Coronary artery (tissue), 2 donors: ENCODE measurements around the gene TLE7.

Source experiments
- DNase-seq: peaks from one replicate; pipeline ENCODE4 v3.0.0-alpha.2; 2017; ENCODE audit warnings: low spot score
- H3K27ac ChIP-seq, 2 donors: fragments of 200-600 bp; sonication (generic); one replicate each; pipeline ENCODE4 v1.5.1; 2016 to 2019
- H3K4me3 ChIP-seq: fragments of 200-600 bp; sonication (generic); 2 replicates; pipeline ENCODE4 v1.5.1; 2016; ENCODE audit warnings: mild to moderate bottlenecking, moderate library complexity
- TF ChIP-seq, protein P1 (sequence below): fragments of 200-600 bp; sonication (generic); IDR thresholded peaks from one replicate; pipeline ENCODE4 v1.5.1; 2019; ENCODE audit warnings: antibody characterized with exemption

Gene TLE7

DNA sequence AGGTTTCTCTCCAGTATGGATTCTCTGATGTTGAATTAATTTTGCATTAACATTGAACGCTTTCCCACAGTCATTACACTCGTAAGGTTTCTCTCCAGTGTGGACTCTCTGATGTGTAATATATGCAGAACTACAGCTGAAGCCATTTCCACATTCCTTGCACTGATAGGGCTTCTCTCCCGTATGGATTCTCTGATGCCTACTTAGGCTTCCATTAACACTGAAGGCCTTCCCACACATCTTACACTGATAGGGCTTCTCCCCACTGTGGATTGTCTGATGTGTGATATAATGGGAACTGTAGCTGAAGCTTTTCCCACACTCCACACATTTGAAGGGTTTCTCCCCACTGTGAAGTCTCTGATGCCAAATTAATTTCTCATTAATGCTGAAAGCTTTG is 7.2 kb upstream of the TLE7 start:
- DNase-seq = no peak
- H3K4me3 ChIP-seq = peak overlapping the region; percentile 11

DNA sequence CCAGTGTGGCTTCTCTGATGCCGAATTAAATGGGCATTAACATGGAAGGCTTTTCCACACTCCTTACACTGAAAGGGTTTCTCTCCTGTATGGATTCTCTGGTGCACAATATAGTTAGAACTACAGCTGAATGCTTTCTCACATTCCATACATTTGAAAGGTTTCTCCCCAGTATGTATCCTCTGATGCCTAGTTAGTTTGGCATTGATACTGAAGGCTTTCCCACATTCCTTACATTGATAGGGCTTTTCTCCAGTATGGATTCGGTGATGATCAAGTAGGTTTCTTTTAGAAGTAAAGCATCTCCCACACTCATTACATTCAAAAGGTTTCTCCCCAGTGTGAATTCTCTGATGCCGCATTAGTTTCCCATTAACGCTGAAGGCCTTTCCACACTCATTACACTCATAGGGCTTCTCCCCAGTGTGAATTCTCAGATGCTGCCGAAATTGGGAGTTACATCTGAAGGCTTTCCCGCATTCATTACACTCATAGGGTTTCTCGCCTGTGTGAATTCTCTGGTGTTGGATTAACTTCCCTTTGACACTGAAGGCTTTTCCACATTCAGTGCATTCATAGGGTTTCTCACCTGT is 6.5 kb upstream of the TLE7 start:
- Histone ChIP-seq H3K4me3 (peak overlapping the region; percentile 11), H3K27ac (no peak overlapping the region)
- TF ChIP-seq, protein P1, sequence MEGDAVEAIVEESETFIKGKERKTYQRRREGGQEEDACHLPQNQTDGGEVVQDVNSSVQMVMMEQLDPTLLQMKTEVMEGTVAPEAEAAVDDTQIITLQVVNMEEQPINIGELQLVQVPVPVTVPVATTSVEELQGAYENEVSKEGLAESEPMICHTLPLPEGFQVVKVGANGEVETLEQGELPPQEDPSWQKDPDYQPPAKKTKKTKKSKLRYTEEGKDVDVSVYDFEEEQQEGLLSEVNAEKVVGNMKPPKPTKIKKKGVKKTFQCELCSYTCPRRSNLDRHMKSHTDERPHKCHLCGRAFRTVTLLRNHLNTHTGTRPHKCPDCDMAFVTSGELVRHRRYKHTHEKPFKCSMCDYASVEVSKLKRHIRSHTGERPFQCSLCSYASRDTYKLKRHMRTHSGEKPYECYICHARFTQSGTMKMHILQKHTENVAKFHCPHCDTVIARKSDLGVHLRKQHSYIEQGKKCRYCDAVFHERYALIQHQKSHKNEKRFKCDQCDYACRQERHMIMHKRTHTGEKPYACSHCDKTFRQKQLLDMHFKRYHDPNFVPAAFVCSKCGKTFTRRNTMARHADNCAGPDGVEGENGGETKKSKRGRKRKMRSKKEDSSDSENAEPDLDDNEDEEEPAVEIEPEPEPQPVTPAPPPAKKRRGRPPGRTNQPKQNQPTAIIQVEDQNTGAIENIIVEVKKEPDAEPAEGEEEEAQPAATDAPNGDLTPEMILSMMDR = no peak
- no peak for DNase-seq

More for the DNA sequence above, 7.2 kb upstream of the TLE7 start:
- TF ChIP-seq, protein P1 = no peak
- H3K27ac ChIP-seq = no peak overlapping the region

DNA sequence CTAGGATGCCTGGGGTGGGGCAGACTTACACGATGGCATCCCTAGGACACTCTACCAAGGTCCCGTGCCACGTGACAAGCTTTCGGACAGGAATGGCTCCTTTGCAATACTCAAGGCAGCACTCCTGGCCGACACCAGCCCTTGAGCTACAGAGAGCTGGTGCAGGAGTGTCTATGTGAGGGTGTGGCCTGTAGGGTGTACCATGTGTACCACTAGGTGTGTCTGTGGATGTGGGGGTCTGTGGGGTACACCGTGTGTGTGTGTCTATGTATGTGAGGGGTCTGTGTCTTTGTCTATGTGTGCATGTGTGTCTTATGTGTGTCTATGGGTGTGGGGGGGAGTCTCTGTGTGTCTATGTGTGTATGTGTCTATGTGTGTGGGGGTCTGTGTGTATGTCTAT is 1.9 kb upstream of the TLE7 start:
- Histone ChIP-seq H3K27ac (no peak overlapping the region), H3K4me3 (no peak overlapping the region)
- TF ChIP-seq, protein P1 = no peak
- DNase-seq = no peak

DNA sequence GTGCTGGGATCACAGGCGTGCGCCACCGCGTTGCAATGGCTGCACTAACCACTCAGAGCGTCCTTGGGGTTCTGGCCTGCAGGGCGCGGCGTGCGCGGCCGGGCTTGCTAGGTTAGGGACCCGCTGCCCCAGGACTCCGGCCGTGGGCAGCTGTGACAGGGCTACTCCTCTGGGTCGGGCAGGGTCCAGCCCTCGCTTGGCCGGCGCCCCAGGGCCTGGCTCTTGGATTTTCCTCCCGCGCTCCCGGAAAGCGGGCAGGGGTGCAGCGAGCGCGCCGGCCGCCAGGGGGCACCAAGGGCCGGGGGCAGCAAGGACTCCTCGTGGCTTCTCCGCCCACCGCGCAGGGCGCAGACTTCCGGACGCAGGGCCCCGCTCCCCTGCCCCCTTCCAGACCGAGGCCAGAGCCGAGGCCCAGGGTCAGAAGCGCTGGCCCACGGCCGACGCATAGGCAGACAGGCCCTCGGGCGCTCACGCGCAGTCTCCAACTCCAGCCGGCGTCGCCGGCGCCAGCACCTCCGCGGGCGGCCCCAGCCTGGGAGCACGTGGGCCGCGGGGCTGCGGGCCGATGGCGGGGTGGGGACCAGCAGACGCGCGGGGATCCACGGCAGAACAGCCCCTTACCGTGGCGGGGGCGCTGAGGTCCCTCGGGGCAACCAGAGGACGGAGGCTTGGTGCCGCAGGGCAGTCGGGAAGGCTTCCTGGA is 355 bp downstream of the TLE7 start:
- DNase-seq = no peak
- no peak overlapping the region for H3K4me3 ChIP-seq
- TF ChIP-seq, protein P1 = no peak

DNA sequence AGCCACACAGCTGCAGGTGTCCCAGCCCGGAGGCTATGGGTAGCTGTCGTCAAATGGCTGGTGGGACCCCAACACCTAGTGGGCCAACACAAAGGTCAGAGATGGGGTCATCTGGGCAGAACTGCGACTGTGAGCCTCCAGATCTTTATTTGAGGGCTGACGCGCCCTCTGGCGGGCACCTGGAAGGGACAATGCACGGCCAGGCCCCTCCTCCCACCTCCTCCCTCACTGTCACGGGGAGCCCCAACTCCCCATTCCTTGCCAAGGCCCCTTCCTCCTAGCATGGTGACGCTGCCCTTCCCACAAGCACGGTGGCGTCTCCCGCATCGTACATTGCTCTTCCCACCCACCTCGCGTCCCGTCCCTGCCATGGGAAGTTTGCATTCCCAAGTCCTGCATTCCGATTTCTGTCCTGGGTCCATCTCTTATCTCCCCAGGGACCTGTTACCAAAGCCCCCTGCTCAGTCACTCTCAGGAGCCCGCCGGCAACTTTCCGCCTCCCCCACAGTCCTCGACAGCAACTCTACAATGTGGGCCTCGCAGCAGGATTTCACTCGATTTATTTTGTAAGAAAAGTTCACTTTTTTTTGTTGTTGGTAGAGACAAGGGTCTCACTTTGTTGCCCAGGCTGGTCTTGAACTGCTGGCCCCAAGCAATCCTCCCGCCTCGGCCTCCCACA is 1.0 kb downstream of the TLE7 start:
- DNase-seq = no peak
- H3K27ac ChIP-seq = no peak overlapping the region
- TF ChIP-seq, protein P1 = no peak
- H3K4me3 ChIP-seq = no peak overlapping the region

More for the DNA sequence above, 355 bp downstream of the TLE7 start:
- H3K27ac ChIP-seq = no peak overlapping the region

DNA sequence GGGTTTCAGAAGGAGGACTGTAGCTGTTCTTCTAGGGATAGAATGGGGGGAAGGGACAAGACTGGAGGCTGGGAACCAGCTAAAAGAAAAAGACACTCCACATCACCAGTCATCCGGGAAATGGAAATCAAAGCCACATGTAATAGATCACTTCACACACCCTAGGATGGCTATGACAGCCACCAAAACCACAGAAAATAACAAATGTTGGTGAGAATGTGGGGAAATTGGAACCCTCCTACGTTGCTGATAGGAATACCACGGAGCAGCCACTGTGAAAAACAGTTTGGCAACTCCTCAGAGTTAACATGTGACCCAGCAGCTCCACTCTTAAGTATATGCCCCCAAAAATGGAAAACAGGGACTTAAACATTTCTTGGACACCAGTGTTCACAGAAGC is 2.3 kb downstream of the TLE7 start:
- no peak overlapping the region for H3K27ac ChIP-seq
- TF ChIP-seq, protein P1 = no peak
- no peak for DNase-seq
- H3K4me3 ChIP-seq = no peak overlapping the region
